Suppressor macrophage treated with lipopolysaccharide for 4 hours (primary cell): Measurements from ENCODE around the gene BPTF.
"Not testable (repeated sequence)": the region's sequence is repeated elsewhere in the genome, so short reads cannot be mapped to it uniquely, and the experiment has no call there.

Source experiments
- DNase-seq: peaks from one replicate; pipeline ENCODE4 v3.0.0-alpha.2; 2020

Gene BPTF

GRCh38 chr17:67833946-67834631, 8.8 kb downstream of the BPTF start:
- no peak for DNase-seq

GRCh38 chr17:67834634-67835033, 9.3 kb downstream of the BPTF start:
- no peak for DNase-seq

GRCh38 chr17:67836205-67836987, 11.1 kb downstream of the BPTF start:
- no peak for DNase-seq

GRCh38 chr17:67837965-67838364, 12.7 kb downstream of the BPTF start:
- no peak for DNase-seq

- no peak for DNase-seq
Observed at GRCh38 chr17:67838538-67838937, 13.2 kb downstream of the BPTF start.

GRCh38 chr17:67841992-67842391, 16.7 kb downstream of the BPTF start:
- no peak for DNase-seq

- no peak for DNase-seq
Observed at GRCh38 chr17:67842648-67843047, 17.3 kb downstream of the BPTF start.

GRCh38 chr17:67845374-67845773, 20.1 kb downstream of the BPTF start:
- no peak for DNase-seq

GRCh38 chr17:67848189-67848588, 22.9 kb downstream of the BPTF start:
- not testable (repeated sequence) for DNase-seq

GRCh38 chr17:67848846-67849245, 23.5 kb downstream of the BPTF start:
- not testable (repeated sequence) for DNase-seq

GRCh38 chr17:67850991-67851631, 25.8 kb downstream of the BPTF start:
- no peak for DNase-seq

GRCh38 chr17:67853703-67854102, 28.4 kb downstream of the BPTF start:
- no peak for DNase-seq

GRCh38 chr17:67854378-67854777, 29.1 kb downstream of the BPTF start:
- DNase-seq: no peak

- DNase-seq: peak; percentile 55
Observed at GRCh38 chr17:67855504-67856324, 30.4 kb downstream of the BPTF start.

GRCh38 chr17:67856402-67856801, 31.1 kb downstream of the BPTF start:
- DNase-seq: not testable (repeated sequence)

GRCh38 chr17:67862614-67863217, 37.4 kb downstream of the BPTF start:
- no peak for DNase-seq

GRCh38 chr17:67863624-67864247, 38.4 kb downstream of the BPTF start:
- no peak for DNase-seq

- DNase-seq: no peak
Observed at GRCh38 chr17:67865438-67865837, 40.1 kb downstream of the BPTF start.

- no peak for DNase-seq
Observed at GRCh38 chr17:67867591-67867990, 42.3 kb downstream of the BPTF start.

- no peak for DNase-seq
Observed at GRCh38 chr17:67868176-67868575, 42.9 kb downstream of the BPTF start.

- no peak for DNase-seq
Observed at GRCh38 chr17:67879662-67880061, 54.4 kb downstream of the BPTF start.

- no peak for DNase-seq
Observed at GRCh38 chr17:67881083-67881482, 55.8 kb downstream of the BPTF start.
